Vagina (tissue), 2 donors: ENCODE results near the gene CPZ.

Source experiments
- CTCF ChIP-seq, 3 experiments: fragments of 450-650 bp in 2 of 3; fragments of 200-600 bp in 1 of 3; sonication (generic) in 1 of 3; IDR thresholded peaks; one replicate each; pipeline ENCODE4 v1.5.1; 2017 to 2019; ENCODE audit warnings: antibody characterized with exemption in 3 of 3, mild to moderate bottlenecking in 2 of 3, moderate library complexity in 2 of 3
- POLR2A ChIP-seq, 2 donors: fragments of 450-650 bp; IDR thresholded peaks; one replicate each; pipeline ENCODE4 v1.6.1; 2017; ENCODE audit warnings: antibody characterized with exemption in 2 of 2, mild to moderate bottlenecking in 2 of 2, moderate library complexity in 2 of 2

GRCh38 chr4:8585186-8585585 is 7.4 kb upstream of the CPZ start:
- TF ChIP-seq CTCF (IDR thresholded peaks at IDR 0.05) (no peak), POLR2A (IDR thresholded peaks at IDR 0.05) (no peak)
